ENCODE results near the gene SORCS3.

Gene SORCS3

DNA sequence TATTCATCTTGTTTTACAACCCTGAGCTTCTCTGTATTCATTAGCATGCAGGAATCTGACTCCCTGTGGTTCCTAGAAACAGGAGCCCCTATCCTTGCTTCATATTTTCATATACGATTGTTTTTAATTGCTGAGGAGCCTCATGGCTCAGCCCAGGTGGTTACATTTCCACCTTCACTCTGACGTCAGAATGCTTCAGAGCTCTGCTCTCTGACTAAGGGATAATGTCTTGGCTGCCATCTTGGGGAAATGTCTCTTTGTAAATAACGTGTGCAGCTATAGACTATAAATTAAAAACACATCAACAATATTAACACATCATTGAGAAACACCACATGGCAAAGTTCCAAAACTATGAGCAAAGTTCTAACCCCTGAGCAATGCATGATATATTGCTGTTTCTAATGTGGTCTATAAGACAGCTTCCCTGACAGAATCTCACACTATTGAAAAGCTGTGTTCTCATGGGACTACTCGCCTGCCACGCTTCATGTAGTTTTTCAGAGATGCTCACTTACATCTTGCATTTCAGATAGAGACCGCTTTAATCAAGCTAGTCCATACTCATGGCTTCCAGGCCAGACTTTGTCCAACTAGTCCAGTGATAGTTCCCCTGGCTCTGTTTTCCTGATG is 227.0 kb downstream of the SORCS3 start:
- DNase-seq, result no peak

DNA sequence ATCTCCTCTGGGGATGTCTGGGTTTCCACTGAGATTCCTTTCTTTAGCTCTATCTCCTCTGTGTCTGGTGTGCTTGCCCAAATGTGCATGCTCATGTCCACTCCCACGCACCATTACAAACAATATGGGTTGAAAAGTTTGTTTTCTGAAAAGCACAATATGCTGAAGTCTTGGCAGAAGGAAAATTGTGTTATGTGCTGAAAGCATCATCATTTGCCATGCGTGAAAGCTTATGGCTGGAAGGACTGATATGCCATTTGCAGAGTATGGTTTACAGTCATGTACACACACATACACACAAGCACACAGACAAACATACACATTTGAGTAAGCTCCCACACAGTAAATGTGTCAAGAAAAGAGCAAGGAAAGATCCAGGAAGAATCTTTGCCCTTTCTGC is 231.6 kb downstream of the SORCS3 start:
- no peak for DNase-seq

DNA sequence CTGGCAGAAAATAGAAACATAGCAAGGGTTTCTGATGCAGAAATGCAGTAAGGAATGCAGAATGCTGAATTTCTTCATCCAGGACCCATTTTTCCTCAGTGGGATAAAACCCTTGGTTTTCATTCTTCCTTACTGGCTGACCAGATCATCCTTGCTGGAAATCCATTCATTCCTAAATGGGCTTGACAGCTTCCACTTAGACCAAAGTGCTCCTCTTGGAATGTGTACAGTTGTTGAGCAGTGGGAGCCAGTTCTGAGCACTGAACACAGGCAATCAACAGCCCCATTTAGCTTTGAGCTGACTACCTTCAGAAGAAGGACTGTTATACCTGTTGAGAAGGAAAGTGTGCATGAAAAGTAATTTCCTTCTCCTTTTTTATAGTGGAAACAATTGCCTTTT is 232.1 kb downstream of the SORCS3 start:
- DNase-seq, result peak; percentile 21

DNA sequence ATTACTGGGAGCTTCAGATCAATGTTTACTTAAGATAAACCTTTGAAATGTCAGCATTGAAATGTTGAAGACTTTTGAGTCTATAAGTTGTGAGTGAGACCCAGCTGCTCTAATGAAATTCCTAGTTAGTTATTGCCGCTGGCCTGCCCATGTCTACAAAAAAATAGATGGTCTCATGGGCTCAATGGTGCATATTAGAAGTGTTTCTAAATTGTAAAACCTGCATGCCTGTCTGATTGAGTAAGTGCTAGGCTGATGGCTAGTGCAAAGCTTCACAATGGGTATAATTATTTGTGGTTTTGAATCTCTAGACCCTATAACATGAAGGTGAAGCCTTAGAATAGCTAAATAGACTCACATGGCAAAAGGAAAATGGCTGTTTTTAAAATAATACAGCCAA is 234.5 kb downstream of the SORCS3 start:
- peak; percentile 51 for DNase-seq

DNA sequence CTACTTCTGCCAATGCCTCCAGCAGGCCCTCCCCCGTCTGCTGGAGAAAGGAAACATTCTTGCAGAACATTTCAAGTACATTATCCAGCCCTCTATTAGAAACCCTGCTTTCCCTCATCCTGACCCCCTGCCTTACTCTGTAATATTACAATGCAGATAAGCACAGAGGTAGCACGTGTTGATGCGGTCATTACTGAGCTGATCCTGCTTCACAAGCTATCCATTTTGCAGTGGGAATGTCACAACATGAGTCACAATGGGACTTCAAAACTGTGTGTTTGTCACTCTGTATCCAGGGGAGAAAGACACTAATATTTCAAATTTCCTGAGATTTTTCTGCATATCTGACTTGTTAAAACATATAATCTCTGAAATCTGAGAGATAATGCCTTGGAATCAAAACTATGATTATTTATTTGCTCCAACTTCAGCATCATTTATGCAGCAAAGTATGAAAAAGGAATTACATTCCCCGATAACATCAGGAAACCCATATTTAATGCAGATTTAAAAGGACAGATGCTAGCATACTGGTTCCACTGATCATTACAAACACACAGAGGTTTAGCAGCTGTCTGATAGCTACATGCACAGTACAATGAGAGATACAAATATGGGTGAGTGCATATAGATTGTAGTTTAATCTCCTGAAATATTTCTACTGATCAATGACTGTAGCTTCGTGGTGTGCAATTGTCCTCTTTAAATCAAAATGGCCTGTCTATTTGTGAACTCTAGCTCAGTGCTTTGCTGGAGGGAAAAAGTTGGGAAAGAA is 239.7 kb downstream of the SORCS3 start:
- no peak for DNase-seq

DNA sequence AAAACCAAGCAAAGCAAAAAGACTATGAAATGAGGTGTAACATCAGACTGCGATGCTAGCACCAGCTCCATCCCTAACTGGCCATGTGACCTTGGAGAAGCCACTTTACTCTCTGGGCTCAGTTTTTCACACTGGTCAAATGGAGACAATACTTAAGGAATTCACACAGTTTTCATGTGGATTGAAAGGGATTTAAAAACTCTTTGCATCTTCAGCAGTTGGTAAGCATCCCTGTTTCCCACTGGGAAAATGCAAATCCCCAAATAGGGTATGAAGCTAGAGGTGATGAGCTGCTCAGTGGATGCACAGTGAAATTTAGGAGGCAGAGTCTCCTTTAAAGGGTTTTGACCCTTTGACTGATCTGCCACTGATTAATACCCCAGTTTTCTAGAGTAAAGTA is 240.7 kb downstream of the SORCS3 start:
- no peak for DNase-seq

DNA sequence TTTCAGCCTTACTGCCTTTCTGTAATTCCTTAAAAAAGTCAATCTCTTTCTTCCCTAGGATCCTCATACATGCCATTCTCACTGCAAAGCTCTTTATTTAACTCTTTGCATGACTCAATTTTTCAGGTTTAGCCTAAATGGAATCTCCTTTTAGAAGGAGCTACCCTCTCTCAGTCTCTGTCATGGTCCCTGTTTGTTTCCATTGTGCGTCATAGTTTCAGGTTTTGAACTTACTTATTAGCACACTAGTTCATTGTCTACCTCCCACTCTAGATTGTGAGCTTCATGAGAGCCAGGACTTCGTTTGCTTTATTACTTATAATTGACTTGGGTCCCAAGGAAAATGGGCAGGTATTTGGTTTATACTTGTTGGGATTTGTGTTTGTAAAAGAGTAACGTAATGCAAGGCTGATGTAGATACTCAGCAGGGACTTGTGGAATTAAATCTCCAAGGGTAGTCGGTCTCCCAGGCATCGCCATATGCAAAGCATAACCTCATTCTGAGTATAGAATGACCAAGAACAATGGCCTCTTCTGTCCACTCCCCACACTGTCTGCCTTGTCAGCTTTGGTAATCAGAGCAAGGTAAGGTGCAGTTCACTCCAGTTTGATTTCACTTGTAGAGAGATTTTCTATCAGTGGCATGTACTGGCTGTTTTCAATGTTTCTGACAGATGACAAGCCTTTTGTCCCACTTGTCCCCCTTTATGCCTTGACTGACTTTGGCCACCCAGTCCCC is 252.0 kb downstream of the SORCS3 start:
- DNase-seq, result no peak

DNA sequence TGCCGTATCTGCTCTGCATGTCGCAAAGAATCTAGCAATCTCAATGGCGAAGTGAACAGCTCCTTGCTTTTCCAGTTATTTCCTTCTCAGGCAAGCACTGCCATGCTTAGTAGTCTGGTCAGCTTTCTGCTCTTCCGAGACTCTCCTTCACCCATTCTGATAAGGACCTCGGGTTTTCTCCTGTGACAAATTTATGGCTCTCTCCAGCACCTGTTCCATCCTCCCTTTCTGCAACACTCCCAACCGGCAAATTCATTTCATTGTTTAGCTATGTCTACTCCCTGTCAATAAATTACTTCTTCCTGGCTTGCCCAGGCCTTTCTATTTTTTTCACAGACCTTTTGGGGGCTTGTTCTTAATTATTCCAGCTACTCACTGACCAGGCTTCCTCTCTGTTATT is 252.6 kb downstream of the SORCS3 start:
- no peak for DNase-seq

DNA sequence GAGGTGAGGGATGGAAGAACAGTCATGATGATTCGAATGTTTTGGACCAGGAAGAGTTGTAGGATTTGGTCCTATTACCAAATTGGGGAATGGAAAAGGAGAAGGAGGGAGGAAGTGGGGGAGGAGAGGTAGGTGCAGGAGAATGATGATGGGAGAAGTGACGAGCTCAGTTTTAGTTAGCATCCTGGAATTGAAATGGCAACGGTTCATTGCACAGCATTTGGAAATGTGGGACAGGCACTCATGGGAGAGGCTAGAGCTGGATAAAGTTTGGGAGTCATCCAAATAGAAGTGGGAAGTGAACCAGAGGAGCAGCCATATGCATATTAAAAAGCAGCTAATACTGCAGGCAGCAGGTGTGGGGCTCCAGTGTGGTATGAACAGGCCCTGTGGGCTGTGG is 253.6 kb downstream of the SORCS3 start:
- DNase-seq, result no peak

DNA sequence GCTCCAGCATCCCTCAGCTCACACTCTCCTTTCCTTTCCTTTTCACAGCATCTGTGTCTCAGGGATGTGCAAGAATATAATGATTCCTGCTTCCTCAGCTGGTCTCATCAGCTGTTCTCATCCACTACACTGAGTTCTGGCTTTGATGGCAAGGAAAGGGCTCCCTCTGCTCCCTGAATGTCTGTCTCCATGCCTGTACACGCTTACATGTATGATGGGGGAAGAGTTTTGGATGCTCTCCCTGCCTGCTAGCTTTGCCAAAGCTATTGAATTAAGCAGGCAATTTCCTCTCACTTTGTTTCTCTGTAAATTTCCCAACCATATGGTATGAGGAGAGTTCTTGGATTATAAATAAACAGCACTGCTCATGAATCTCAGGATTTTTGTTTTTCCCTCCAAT is 254.5 kb downstream of the SORCS3 start:
- no peak for DNase-seq

DNA sequence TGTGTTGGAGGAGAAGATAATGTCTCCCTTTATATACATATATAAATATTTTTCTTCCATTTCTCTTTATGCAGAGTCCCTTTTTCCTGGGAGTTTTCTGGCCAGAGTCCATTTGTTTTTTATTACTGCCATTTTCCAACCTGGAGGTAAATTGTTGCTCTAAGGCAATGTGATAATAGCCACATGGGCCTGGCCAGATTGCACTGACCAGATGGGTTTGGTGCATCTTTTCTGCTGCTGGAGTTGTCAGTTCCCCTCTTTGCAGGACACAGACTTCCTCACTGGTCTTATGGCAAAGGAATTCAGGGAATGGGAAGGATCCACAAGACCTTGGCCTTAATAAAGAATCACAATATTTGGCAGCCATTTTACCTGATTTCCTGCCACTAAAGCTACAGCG is 254.9 kb downstream of the SORCS3 start:
- no peak for DNase-seq

DNA sequence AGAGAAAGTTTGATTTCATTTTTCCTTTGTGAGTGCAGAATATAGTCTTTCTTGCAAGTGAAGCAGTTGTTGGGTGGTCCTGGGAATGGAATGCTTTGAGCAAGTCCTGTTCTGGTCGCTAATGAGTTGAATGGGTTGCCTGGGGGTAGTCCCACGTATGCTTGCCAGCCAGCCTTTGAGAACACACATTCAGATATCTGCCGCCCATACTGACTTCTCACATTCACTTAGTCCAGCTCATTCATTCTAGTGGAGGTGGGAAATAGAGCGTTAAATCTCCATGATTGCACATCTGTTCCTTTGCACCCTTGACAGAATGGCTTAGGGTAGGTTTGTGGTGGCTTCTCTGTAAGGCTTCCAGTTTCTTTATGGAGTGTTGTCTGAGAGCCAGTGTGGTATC is 256.6 kb downstream of the SORCS3 start:
- no peak for DNase-seq

DNA sequence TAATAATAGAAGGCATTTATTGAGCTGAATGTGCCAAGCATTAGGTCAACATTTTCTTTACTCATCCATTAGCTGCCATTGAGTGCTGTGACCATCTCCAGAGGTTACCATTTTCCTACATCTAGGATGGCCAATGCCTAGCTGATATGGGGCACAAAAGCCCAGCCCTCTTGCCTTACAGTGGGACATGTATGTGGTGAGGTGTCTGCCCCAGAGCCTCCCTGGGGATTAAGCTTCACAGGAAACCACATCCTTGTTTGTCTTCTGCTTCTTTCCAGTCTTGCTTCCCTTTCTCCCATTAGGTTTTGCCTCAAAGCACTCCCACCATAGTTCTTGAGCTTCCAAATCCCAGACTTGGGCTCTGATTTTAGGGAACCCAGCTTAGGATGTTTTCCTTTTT is 258.7 kb downstream of the SORCS3 start:
- DNase-seq, result no peak

DNA sequence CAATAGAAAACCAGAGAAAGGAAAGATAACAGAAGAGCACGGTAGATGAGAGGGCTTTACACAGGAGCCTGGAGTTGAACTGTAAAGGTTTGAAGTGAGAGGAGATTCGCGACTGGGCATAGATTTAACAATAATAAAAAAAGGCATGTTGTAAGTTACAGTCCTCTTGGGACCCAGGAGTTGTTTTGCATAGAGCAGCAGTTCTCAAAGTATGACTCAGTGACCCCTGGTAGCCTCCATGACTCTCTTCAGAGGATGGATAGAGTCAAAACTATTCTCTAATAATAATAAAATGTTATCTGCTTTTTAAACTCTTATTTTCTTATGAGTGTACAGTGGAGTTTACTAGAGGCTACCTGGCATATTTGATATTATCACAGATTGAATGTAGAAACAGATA is 262.3 kb downstream of the SORCS3 start:
- DNase-seq, result no peak

DNA sequence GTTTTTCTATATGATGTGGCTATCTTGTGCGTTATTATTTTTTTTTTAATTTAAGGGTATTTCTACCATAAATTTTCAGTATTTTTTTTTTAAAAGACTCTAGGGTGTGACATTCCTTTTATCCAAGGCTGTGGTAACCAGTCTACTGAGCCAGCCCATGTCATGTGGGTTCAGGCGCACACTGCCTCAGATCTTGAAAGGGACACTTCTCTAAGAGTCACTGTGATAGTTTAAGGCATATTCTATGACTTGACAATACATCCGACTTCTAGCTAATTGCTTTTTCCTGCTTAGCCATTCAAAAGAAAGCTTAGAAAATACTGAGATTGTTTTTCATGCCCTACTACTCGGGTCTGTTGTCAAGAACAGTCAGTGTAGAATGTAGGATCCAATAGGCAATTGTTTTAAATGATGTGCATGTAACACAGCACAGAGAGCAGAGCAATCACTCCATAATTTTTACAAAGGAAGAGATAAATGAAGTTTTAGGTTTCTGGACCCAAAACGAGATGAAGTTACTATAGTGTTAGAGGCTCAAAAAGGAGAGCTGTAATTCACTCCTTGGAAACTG is 263.7 kb downstream of the SORCS3 start:
- DNase-seq, result no peak

DNA sequence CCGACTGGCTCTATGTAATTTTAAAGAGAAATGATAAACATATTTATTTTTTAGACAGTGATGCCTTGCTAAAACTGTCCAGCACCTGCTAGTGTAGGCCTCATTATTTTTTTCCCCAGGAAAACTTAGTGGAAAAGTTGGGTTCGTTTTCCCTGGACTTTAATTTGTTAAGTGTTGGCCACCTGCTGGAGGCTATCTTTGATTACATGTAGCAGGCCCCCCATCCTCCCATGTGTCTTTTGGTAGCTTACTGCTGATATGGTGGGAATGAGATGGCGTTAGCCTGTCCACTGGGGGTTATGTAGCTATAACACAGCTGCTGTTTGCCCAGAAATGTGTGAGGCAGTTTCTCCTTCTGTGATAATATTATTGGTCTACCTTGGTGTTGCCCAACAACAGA is 265.0 kb downstream of the SORCS3 start:
- DNase-seq, result no peak

DNA sequence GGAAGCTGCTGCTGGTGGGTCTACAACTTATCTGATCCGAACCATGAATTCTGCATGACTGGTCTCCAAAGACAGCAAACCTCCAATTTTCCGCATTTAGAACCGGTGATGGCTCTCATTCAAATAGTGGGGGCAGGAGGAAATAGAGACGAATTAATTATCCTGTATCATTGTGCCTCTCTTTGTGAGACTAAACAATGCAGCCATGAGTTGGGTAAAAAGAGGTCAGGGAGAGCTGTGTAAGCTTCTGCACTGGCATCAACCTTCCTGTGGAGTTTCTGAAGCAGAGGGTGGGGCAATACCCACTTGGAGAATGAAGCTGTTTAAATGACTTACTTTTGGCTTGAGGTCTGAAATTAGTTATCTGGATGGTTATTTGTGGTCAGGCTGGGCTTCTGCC is 266.4 kb downstream of the SORCS3 start:
- DNase-seq, result no peak

DNA sequence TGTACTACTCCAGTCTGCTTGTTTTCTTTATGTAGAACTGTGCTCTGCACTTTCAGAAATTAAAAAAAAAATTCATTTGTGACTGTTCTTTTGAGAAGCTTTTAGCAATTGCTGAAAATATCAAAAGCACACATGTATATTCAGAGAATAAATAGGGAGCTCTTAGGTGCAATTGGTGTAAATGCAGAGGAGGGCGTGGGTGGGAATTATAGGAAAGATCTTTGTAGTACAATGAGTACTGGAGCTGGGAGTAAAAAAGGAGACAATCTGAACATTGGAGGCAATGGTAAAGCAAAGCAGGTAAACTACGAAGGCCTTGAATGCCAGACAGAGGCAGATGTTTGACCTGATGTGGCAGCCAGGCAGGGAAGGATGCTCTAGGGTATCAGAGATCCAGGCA is 267.5 kb downstream of the SORCS3 start:
- DNase-seq, result no peak

DNA sequence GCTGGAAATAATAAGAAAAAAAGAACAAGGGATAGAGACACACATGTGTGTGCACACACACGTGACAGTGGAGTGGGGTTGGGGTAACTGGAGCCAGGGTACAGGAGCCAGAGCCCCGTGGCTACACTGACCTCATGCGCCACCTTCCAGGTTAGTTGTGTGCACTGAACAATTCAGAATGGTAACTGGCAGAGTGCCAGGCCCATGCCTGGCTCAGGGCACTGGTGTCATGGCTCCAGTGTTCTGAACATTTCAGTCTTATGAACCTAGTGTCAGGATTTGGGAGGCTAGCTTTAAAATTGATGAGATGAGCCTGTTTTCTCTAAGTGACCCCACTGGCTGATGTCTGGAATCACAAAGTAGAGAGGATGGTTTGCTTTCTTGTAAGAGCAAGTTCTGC is 269.6 kb downstream of the SORCS3 start:
- DNase-seq, result no peak

DNA sequence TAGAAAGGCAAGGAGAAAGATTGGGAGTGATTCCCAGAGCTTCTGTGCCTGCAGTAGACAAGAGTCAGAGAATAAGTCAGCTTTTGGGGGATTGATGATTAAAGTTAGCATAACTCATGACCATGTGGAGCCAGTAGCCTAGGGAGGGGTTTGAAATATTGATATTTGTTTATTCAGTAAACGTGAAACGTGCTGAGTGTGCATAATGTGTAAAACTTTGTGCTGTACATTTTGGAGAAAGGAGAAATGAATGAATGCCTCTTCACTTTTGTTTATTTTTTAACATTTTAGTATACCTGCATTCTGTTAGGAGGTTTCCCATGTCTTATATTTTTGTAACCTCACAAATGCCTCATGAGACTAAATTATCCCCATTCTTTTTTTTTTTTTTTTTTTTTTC is 272.3 kb downstream of the SORCS3 start:
- DNase-seq, result no peak

DNA sequence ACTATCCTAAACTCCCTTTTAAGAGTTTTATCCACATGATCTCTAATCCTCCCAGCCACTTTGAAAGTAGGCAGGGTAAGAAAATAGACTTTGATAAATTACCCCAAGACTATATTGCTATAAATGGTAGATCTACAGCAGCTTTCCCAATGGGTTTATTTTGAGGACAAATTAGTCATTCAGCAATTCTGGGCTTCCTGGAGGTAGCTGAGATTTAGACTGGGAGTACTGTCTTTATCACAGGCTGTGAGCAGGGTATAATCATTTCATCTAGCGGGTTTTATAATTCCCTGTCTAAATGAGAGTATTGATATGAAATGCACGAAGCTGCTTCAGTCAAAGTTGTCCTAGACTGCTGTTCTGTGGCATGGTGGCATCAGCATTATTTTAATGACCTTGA is 279.4 kb downstream of the SORCS3 start:
- DNase-seq, result no peak

DNA sequence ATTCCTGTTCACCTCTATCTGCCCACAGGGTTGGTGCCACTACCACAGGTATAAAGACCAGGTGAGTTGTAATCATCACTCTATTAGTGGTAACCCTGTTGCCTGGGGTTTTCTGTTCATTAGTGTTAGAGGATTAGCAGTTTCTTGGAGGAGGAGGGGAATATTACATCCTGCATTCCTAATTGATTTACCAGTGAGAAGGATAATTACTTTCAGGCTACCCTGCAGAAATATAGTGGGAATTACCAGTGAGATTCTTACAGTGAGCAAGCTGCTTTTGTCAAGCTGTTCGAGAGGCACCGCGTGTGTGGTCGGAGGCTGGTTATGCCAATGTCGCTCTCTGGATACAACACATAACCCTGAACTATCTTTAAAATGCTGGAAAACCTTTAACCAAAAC is 280.7 kb downstream of the SORCS3 start:
- no peak for DNase-seq

DNA sequence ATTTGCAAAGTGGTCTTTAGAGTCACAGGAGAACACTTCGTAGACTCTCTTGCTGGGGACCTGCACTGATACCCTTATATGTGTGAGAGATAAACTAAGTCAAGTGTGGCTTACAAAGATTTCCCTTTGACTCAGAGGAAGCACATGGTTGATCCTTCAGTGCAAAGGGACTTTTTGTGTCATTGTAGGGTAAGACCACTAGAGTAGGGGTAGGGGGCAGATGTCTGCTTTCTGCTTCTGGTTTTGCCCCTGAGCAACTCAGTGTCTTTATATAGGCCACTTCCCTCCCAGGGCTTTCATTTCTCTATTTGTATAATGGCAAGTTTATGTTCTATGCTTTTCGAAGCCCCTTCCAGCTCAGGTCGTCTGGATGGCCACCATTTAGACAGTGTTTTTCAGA is 281.7 kb downstream of the SORCS3 start:
- DNase-seq, result no peak

DNA sequence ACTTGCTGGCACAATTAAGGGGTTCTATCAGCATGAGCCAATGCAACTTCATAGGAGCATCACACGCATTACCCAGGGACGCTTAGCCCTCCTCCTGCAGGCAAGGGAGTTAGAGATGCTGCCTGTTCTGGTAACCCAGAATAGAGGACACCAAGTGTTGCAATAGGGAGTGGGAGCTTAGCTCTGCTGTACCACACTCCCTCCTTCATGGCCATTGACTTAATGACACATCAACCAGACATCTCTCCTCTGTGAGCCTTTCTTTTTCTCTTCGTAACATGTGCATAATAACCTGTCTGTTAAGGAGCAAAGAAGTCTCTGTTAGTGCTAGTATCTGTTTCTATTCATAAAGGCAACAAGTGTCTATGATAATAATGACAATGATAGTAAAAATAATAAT is 282.4 kb downstream of the SORCS3 start:
- no peak for DNase-seq
